ENCODE data around the gene ZFAND3.

DNA sequence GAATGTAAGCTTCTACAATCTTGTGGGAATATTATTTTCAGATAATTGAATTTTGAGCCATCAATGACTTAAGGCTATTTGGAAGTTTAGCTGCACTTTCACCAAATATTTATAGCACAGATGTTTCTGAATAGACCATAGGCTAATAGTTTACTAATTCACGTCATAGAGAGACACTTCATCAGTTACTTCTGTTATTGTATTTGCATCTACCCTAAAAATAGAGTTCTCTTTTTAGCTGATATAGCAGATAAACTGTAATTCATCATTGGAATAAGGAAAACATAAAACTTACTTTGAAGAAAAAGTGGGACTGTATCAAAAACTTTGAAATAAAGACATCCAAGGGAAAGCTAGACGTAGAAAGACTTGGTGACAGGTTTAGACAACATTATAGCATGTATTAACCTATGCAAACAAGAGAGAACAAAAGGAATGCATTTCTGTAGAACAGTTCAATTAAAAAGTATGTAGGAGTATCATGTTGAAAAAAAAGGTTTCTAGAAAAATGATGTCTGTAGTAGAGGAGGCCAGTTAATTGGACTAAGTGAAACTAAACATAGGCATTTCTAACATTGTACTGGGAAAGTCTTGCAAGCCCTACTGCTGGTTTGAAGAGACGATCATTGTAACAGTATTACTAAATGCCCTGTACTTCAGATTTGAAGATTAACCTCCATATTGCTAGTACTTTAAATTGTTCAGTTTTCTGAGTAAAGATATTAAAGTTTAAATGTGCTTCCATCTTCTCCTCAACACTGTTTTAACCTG lies 123.3 kb downstream of the ZFAND3 start:
- TF ChIP-seq FOSL1 (IDR thresholded peaks at IDR 0.05; ENCODE audit: low read depth) (no peak), EZH2 (IDR thresholded peaks at IDR 0.05) (no peak), CBX3 (IDR thresholded peaks at IDR 0.05; ENCODE audit: low read depth) (no peak)
- TF ChIP-seq, protein P1, sequence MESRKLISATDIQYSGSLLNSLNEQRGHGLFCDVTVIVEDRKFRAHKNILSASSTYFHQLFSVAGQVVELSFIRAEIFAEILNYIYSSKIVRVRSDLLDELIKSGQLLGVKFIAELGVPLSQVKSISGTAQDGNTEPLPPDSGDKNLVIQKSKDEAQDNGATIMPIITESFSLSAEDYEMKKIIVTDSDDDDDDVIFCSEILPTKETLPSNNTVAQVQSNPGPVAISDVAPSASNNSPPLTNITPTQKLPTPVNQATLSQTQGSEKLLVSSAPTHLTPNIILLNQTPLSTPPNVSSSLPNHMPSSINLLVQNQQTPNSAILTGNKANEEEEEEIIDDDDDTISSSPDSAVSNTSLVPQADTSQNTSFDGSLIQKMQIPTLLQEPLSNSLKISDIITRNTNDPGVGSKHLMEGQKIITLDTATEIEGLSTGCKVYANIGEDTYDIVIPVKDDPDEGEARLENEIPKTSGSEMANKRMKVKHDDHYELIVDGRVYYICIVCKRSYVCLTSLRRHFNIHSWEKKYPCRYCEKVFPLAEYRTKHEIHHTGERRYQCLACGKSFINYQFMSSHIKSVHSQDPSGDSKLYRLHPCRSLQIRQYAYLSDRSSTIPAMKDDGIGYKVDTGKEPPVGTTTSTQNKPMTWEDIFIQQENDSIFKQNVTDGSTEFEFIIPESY (IDR thresholded peaks at IDR 0.05; ENCODE audit: extremely low read depth, insufficient replicate concordance, low read length), result no peak
- TF ChIP-seq, protein P2, sequence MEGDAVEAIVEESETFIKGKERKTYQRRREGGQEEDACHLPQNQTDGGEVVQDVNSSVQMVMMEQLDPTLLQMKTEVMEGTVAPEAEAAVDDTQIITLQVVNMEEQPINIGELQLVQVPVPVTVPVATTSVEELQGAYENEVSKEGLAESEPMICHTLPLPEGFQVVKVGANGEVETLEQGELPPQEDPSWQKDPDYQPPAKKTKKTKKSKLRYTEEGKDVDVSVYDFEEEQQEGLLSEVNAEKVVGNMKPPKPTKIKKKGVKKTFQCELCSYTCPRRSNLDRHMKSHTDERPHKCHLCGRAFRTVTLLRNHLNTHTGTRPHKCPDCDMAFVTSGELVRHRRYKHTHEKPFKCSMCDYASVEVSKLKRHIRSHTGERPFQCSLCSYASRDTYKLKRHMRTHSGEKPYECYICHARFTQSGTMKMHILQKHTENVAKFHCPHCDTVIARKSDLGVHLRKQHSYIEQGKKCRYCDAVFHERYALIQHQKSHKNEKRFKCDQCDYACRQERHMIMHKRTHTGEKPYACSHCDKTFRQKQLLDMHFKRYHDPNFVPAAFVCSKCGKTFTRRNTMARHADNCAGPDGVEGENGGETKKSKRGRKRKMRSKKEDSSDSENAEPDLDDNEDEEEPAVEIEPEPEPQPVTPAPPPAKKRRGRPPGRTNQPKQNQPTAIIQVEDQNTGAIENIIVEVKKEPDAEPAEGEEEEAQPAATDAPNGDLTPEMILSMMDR (IDR thresholded peaks at IDR 0.05 in 2 of 3, conservative IDR thresholded peaks at IDR 0.05 in 1 of 3; ENCODE audit: borderline replicate concordance in 1 of 3, insufficient read depth in 1 of 3, low read depth in 2 of 3, low read length in 2 of 3), result no peak
